Muscle of arm (tissue), 12 donors: Measurements from ENCODE around the gene UBE2O. TPM values are rescaled to one million over a fixed set of nuclear protein-coding genes. Genes with fewer than 3 reads are reported as not detected.
"Not testable (repeated sequence)": the region's sequence is repeated elsewhere in the genome, so short reads cannot be mapped to it uniquely, and the experiment has no call there.

ENCODE experiments used
- DNase-seq: peaks from one replicate; pipeline ENCODE4 v3.0.0-alpha.2; 2013
- polyA plus RNA-seq, 12 donors: library from polyadenylated mRNA; unstranded; fragments of 120-200 nt; gene quantifications; one replicate each; pipeline ENCODE4 v1.2.1, GENCODE V29; 2013; ENCODE audit not compliant: insufficient read length in 12 of 12

The UBE2O gene
- polyA plus RNA-seq, 12 donors, result 9.3 to 25.8 (median 14.5) TPM; not detected in 1

DNA sequence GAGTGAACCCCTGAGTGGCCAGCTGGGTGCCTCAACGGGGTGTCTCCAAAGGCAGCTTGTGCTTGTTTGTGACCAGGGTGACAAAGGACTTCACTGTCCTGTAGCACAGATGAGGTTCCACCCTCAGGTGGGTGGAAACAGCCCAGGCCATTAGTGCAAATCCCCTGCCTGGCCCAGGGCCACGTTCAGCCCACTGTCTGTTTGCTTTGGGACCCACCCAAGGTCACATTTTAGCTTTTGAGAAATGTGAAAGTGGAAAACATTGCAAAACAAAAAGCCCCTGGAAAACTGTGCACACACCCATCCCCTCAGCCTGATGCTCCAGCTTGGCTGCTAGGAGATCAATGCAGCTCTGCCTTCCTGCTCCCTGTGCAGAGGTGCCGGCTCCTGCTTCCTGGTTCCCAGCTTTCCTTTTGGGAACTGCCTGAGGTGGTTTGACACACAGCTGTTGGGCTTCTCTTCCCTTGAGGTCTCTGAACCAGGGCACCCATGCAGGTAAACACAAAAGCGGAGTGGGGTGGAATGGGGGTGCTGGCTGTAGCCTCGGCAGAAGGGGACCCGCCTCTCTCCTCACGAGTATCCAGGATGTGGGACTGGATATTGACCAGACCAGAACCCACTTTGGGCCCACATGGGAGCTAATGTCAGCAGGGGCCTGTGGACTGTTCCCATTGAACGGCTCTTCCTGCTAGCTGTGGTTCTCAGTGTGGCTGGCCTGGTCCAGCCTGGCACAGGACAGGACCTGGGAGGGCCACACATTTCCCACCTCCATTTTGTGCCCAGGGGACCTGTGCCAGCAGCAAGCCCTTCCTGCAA is 76.4 kb downstream of the UBE2O start:
- no peak for DNase-seq

DNA sequence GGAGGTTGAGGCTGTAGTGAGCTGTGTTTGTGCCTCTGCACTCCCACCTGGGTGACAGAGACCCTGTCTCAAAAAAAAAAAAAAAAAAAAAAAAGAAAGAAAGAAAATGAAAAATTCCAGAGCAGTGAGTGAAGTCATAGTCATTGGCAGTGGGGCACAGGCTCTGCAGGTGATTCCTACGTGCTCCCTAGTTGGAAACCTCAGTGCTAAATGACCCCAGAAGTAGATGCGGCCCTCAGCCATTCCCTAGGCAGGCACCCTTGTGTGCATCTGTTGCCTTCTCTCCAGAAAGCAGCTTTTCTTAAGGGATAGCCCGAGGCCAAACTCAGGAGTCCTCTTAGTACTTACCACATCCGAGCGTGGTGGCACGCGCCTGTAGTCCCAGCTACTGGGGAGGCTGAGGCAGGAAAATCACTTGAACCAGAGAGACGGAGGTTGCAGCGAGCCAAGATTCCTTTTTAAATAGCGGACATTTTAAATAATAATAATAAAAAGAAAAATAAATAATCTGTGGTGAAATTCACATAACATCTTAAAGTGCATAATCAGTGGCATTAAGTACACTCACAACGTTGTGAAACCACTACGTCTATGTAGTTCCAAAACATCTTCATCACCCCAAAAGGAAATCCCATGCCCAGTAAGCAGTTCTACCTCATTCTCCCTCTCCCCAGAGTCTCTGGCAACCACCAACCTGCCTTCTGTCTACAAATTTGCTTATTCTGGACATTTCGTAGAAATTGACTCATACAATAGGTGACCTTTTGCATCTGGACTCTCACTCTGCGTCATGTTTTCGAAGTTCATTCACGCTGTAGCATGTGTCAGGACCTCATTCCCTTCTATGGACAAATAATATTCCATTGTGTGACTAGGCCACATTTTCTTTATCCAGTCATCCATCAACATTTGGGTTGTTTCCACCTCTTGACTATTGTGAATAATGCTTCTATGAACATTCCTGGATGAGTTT is 81.0 kb downstream of the UBE2O start:
- no peak for DNase-seq

DNA sequence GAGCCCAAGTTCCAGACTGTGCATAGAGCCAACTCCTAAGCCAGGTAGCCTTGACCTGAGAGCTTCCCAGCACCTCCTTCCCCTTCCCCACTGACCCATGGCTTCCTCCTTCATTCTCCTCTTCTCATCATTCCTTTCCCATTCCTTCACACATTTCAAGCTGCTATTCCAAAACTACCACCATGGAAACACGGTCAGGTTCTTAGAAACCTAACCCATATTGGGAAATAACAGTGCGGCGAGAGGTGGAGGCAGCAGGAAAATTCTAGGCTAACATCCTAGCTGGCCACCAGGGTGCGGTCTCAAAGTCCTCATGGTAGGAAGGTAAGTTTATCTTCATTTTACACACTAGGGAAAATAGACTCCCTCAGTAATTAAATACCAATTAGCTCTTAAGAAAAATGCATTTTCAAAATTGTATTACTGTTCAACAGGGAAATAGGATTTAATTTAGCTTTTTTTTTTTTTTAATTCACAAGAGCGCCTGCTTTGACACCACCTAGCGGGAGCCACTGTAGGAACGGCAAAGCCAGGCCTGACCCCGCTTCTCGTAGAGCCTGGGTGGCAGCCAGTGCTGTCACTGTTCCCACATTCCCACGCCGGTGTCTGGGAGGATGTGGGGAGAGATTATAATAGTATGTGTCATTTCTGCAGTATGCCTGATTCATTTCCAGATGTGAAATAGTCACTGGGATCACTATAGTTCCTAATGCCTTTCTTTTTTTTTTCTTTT is 82.5 kb downstream of the UBE2O start:
- DNase-seq, result peak; percentile 69

DNA sequence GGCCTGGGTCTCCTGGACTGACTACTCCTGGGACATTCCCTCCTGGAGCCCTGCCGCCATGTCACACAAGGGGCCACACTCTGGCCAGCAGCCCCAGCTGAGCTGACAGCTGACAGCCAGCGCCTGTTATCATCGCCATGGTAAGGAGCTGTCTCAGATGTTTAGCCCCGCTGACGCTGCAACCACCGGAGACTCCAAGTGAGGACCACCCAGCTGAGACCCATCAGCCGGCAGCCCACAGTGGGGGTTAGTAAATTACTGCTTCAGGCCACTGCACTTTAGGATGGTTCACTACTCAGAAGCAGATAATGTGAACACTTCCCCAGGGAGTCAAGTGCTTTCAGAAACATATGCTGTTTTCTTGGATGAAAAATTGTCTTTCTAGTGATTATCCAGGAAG is 83.1 kb downstream of the UBE2O start:
- DNase-seq, result no peak

DNA sequence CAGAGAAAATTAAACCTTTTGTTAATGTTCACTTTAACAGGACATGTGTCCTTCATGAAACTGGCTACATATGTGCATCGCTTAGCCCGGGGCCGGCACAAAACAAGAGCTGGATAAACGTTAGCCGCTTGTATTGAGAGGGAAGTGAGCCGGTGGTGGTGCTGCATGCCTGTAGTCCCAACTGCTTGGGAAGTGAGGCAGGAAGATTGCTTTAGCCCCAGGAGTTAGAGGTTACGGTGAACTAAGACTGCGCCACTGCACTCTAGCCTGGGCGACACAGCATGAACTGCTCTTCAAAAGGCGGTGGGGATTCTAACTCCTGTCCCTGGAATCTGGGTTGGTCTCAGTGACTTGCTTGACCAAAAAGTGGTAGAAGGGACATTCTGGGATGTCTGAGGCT is 83.6 kb downstream of the UBE2O start:
- no peak for DNase-seq

DNA sequence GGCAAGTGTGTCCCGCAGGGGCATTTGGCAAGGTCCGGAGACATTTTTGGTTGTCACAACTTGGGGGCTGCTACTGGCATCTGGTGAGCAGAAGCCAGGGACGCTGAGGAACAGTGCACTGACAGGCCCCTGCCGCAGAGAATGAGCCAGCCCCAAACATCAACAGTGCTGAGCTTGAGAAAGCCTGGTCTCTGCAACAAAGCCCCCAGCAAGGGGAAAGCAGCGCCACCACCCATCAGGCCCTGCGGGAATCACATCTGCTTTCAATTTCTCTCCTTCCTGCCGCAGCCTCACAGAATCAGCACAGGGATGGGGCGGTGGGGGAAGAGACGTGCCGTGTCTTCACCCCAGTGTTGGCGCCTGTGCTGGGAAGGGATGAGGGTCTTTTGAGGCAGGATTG is 84.4 kb downstream of the UBE2O start:
- DNase-seq, result no peak

DNA sequence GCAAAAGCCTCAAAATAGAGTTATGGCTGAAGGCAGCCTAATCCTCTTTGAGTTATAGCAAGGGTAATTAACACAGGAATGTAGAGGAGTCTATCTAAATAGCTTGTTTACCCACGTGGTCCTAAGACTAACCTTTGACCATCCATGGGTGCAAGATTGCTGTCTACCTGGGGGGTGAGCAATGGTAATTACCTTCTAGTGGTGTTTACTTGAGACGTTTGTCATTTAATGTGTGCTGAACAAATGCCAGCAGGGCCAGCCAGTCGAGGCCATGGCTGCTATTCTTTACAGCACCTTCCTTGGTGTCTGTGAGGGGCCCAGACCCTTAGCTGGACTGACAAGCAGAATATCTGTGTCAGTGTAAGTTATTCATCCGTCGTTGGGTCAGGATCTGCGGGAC is 85.3 kb downstream of the UBE2O start:
- DNase-seq, result no peak

DNA sequence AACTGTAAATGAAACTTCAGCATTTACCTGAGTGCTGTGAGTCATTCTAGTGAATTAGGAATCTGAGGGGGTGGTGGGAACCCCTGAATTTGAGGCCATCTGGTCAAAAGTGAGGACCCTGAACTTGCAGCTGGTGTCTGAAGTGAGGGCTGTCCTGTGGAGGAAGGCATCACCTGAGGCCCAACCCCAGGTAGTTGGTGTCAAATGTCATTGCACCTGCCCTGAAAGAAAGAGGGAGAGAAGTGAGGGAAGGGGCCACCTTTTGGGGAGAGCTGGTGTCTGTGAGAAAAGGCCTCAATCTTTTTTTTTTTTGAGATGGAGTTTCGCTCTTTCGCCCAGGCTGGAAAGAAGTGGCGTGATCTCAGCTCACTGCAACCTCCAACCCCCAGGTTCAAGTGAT is 86.7 kb downstream of the UBE2O start:
- DNase-seq, result no peak

DNA sequence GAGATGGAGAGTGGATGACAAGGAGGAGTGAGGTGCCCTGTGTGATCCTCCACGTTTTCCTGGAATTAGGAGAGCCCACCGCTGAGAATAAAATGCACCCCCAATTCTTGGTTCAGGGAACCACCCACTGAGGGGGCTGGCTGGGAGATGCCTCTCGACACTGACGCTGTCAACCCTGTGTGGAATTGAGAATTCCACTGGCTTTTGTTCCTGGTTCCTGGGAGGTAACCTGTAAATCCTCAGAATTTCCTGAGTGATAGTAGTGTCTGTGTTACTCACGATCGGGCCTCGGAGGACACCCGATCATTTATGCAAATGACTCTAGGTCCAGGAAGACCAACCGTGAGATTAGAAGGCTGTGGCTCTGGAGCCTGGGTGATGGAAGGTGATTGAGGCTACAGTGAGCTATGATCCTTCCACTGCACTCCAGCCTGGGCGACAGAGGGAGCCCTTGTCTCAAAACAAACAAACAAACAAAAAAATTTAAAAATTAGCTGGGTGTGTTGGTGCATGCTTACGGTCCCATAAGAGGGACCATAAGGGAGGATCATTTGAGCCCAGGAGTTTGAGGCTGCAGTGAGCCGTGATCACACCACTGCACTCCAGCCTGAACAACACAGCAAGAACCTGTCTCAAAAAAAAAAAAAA is 87.6 kb downstream of the UBE2O start:
- no peak for DNase-seq

DNA sequence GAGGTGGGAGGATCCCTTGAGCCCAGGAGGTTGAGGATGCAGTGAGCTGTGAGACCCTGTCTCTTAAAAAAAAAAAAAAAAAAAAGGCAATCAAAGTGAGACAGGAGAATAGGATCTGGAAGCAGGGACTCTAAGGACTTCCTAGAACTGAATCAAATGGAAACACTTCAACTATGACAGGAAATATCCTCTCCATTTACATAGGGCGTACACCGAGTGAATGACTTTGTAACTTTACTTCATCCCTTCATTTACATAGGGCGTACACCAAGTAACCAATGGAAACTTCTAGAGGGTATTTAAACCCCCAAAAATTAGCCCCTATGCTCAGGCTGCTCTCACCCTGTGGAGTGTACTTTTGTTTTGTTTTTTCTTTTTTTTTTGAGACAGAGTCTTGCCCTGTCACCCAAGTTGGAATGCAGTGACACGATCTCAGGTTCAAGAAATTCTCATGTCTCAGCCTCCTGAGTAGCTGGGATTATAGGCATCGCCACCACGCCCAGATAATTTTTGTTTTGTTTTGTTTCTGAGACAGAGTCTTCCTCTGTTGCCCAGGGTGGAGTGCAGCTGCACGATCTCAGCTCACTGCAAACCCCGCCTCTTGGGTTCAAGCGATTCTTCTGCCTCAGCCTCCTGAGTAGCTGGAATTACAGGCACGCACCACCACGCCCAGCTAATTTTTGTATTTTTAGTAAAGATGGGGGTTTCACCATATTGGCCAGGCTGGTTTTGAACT is 89.7 kb downstream of the UBE2O start:
- no peak for DNase-seq

DNA sequence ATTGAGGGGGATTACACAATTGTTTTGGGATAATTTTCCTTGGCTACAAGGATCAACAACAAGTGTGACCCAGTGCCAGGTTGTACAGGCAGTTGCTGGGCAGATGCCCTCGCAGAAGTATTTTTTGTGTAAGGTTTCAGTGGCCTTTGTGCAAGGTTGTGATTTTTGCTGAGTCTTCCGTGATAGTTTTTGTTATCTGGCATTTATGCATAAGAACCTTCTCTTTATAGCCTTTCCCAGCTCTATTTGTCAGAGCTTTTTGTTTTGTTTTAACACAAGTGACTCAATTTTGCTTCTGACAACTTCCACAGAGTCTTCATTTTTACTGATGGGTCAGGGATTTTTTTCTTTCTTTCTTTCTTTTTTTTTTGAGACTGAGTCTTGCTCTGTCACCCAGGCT is 92.5 kb downstream of the UBE2O start:
- no peak for DNase-seq

DNA sequence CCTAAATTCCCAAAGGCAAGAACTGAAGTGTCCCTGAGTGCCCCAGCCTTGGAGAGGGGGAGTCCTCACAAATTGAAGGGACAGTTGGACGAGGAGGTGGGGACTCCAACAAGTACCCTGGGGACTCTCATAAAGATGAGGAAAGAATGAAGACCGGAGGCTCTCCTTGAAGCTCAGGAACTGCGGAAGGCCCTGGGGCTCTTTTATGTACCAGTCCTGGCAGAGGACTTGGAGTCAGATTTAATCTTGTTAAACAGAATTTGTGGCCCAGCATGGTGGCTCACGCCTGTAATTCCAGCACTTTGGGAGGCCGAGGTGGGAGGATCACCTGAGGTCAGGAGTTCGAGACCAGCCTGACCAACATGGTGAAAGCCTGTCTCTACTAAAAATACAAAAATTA is 93.2 kb downstream of the UBE2O start:
- DNase-seq, result not testable (repeated sequence)

DNA sequence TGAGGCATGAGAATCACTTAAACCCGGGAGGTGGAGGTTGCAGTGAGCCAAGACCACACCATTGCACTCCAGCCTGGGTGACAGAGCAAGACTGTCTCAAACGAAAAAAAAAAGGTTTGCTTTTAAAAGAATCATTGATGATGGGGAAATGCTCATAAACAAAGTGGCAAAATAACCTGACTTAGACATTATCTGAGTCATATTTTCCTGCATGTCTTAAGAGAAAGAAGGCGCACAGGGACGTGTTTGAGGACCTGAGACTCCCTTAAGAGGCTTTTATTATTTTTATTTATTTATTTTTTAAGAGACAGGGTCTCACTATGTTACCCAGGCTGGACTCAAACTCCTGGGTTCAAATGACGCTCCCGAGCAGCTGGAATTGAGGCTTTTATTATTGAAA is 93.6 kb downstream of the UBE2O start:
- no peak for DNase-seq

DNA sequence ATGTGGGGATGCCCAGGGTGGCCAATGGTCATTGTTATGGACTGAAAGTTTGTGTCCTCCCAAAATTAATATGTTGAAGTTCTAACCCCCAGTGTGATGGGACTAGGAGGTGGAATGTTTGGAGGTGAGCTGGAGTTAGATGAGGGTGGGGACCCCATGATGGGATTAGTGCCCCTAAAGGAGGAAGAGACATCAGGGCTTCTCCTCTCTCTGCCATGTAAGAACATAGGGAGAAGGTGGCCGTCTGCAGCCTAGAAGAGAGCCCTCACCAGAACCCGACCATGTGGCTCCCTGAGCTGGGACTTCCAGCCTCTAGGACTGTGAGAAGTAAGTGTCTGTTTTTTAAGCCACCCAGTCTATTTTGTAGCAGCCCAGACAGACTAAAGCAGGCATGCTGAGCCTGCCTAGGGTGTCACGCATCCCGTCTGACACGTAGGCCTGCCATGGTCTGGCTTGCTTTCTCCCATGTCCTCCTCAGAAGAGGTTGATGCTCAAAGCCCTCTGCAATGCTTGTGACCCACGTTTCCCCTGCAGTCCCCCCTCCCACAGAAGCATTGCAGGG is 95.3 kb downstream of the UBE2O start:
- no peak for DNase-seq

DNA sequence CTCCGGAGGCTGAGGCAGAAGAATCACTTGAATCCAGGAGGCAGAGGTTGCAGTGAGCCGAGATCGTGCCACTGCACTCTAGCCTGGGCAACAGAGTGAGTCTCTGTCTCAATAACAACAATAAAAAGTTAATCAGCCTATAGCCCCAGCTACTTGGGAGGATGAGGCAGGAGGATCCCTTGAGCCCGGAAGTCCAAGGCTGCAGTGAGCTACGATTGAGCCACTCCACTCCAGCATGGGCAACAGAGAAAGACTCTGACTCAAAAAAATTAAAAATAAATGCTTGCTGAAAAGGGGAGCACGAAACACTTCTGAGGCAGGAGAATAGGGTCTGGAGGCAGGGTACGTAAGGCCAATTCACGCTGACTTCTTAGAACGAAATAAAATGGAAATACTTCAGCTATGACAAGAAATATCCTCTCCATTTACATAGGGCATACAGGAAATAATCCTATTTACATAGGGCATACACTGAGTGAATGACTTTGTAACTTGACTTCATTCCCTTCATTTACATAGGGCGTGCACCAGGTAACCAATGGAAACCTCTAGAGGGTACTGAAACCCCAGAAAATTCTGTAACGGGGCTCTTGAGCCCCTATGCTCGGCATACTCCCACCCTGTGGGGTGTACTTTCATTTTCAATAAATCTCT is 96.0 kb downstream of the UBE2O start:
- DNase-seq, result no peak

DNA sequence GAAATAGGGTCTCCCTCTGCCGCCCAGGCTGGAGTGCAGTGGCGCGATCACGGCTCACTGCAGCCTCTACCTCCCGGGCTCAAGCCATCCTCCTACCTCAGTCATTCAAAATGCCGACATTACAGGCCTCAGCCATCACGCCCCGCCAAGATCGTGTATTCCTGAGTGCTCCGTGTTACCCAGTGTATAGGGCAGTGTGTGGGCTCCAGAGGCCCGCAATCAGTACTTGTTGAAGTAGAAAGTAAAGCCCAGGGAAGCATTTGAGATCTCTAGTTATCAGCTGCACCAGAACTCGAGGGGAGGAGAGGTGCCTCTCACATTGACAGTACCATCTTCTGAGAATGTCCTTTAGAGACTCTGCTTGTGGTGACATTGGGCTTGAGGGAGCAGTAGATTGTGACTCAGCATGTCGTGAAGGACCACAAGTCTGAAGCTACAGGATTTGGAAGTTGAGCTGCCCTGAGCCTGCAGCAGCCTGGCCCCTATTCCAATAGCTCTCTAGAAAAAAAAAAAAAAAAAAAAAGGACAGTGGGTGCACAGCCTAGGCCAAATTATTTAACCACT is 98.1 kb downstream of the UBE2O start:
- DNase-seq, result no peak

DNA sequence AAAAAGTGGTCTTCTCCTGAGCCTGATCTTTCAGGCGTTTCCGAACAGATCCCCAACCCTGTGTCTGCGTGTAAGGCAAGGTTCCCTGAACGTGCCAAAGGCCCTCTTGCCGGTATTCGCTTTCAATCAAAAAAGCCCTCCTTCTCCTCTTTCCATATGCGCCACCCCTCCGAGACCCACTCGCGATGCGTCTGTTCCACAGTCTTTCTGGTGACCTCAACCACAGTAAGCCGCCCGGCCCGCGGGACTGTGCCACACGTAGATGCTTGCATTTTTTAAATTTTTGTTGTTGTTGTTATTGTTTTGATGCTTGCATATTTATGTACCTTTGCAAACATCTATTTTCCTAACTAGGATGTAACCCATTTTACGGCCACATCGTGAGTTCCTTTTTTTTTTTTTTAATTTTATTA is 98.6 kb downstream of the UBE2O start:
- no peak for DNase-seq

DNA sequence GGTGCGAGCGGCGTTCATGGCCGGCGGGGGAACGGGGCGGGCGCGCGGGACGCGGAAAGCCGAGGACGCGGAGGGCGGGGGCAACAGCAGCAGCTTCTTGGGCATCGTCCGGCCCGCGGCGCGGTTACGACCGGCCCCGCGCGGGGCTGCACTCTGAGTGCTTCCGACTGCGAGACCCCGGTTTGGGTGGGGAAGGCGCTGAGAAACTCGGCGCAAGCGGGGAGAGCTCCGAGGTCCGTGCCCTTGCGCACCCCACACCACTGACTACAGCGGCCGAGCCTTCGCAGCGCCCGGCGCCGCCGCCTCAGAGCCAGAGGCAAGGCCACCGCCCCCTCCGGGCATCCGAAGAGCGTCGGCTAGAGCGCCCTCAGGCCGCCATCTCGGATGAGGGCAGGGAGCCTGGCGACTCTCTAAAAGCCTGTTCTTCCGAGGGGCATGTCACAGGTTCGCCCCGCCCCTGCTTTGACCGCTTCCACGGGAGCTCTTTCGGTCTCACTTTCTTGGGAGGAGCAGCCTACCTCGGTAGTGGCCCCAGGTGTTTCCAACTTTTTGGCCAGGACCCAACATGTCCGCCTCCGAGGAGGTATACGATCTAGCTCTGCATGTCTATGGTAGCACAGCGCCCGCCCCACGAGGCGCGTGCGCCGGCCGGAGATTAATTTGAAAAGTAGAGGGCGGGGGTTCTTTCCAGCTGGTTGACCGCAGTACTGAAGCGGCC is 99.2 kb downstream of the UBE2O start, which contains the start of gene PRPSAP1:
Gene PRPSAP1 (minus strand): TSS at position 318 of the 718 bp plus-strand sequence. CDS start 213 bp downstream, at position 105.
- peak; percentile 94 for DNase-seq
